RWPE2 (cell line): ENCODE measurements around the gene ASPHD1.
A peak's percentile ranks its signal among the peaks of the same experiment; 100 is the strongest.
"Not testable (repeated sequence)": the region's sequence is repeated elsewhere in the genome, so short reads cannot be mapped to it uniquely, and the experiment has no call there.

Experiments used
- ATAC-seq: fragments of 200-7000 bp; cut with Tn5 transposase; 3 replicates; pipeline ENCODE4 v1.9.1; 2021; ENCODE audit warnings: low read depth
- DNase-seq: peaks from one replicate; pipeline ENCODE4 v3.0.0-alpha.2; 2020; ENCODE audit warnings: low spot score
- H3K27ac ChIP-seq: fragments of 450-650 bp; 2 replicates; pipeline ENCODE4 v1.5.1; 2017; ENCODE audit warnings: mild to moderate bottlenecking; ENCODE audit not compliant: poor library complexity, severe bottlenecking
- H3K27me3 ChIP-seq: fragments of 250-450 bp; sonication (Bioruptor Pico); 2 replicates; pipeline ENCODE4 v1.5.1; 2021; ENCODE audit warnings: mild to moderate bottlenecking, moderate library complexity; ENCODE audit not compliant: insufficient read depth, poor library complexity, severe bottlenecking
- H3K36me3 ChIP-seq: fragments of 250-450 bp; sonication (Bioruptor Pico); 2 replicates; pipeline ENCODE4 v1.5.1; 2020; ENCODE audit warnings: low read depth, mild to moderate bottlenecking, moderate library complexity
- H3K4me1 ChIP-seq: fragments of 250-450 bp; sonication (Bioruptor Pico); 2 replicates; pipeline ENCODE4 v1.5.1; 2021; ENCODE audit warnings: mild to moderate bottlenecking, moderate library complexity; ENCODE audit not compliant: insufficient read depth, poor library complexity, severe bottlenecking
- H3K4me3 ChIP-seq: fragments of 250-450 bp; sonication (Bioruptor Pico); 2 replicates; pipeline ENCODE4 v1.5.1; 2021; ENCODE audit warnings: mild to moderate bottlenecking, moderate library complexity; ENCODE audit not compliant: severe bottlenecking
- H3K9me3 ChIP-seq: fragments of 250-450 bp; sonication (Bioruptor Pico); 2 replicates; pipeline ENCODE4 v1.5.1; 2021; ENCODE audit warnings: mild to moderate bottlenecking, moderate library complexity; ENCODE audit not compliant: severe bottlenecking
- CTCF ChIP-seq: fragments of 450-650 bp; IDR thresholded peaks from one replicate; pipeline ENCODE4 v1.5.1; 2017; ENCODE audit warnings: mild to moderate bottlenecking, moderate library complexity; ENCODE audit not compliant: poor library complexity, severe bottlenecking

Gene ASPHD1

GRCh38 chr16:29877266-29877961 is 22.9 kb upstream of the ASPHD1 start:
- no peak overlapping the region for H3K27ac ChIP-seq
- no peaks in the 10 kb centered on the region for H3K9me3 ChIP-seq
- no peaks in the 10 kb centered on the region for H3K27me3 ChIP-seq
- ATAC-seq (peak; percentile 84), DNase-seq (no peak)
- no peaks in the 10 kb centered on the region for H3K36me3 ChIP-seq
- no peak for TF ChIP-seq CTCF
- no peaks in the 10 kb centered on the region for H3K4me1 ChIP-seq
- H3K4me3 ChIP-seq: no peak overlapping the region

GRCh38 chr16:29878172-29878571 is 22.1 kb upstream of the ASPHD1 start:
- H3K4me1 ChIP-seq: no peaks in the 10 kb centered on the region
- ATAC-seq (no peak), DNase-seq (no peak)
- H3K27me3 ChIP-seq: no peaks in the 10 kb centered on the region
- TF ChIP-seq CTCF: no peak
- no peak overlapping the region for H3K4me3 ChIP-seq
- no peaks in the 10 kb centered on the region for H3K36me3 ChIP-seq
- H3K9me3 ChIP-seq: no peaks in the 10 kb centered on the region
- H3K27ac ChIP-seq: no peak overlapping the region

GRCh38 chr16:29881050-29881449 is 19.2 kb upstream of the ASPHD1 start:
- Histone ChIP-seq H3K36me3 (no peaks in the 10 kb centered on the region), H3K4me1 (no peaks in the 10 kb centered on the region), H3K27me3 (no peaks in the 10 kb centered on the region), H3K27ac (no peak overlapping the region), H3K9me3 (no peaks in the 10 kb centered on the region), H3K4me3 (no peak overlapping the region)
- no peak for ATAC-seq
- TF ChIP-seq CTCF: no peak
- DNase-seq: no peak

GRCh38 chr16:29883987-29884386 is 16.3 kb upstream of the ASPHD1 start:
- no peaks in the 10 kb centered on the region for H3K27me3 ChIP-seq
- no peaks in the 10 kb centered on the region for H3K4me1 ChIP-seq
- H3K4me3 ChIP-seq: no peak overlapping the region
- TF ChIP-seq CTCF: no peak
- ATAC-seq (no peak), DNase-seq (no peak)
- H3K27ac ChIP-seq: no peak overlapping the region
- H3K9me3 ChIP-seq: no peaks in the 10 kb centered on the region
- no peaks in the 10 kb centered on the region for H3K36me3 ChIP-seq

GRCh38 chr16:29889372-29889771 is 10.9 kb upstream of the ASPHD1 start:
- H3K4me1 ChIP-seq, DNase-seq, H3K4me3 ChIP-seq, ATAC-seq, H3K27ac ChIP-seq, H3K36me3 ChIP-seq, H3K27me3 ChIP-seq, H3K9me3 ChIP-seq: not testable (repeated sequence)
